BLaER1 treated with 17β-estradiol and CSF1 and Interleukin-3, amounts not matched to agents 10 nM and 100 nM (cell line): ENCODE results near the gene CEP112.
"Not testable (repeated sequence)": the region's sequence is repeated elsewhere in the genome, so short reads cannot be mapped to it uniquely, and the experiment has no call there.

Experiments used
- H3K27ac ChIP-seq, 11 experiments: shearing (Covaris generic); formaldehyde crosslinking; 2 replicates each; pipeline ENCODE4 v1.8.1; 2022
- H3K27me3 ChIP-seq, 11 experiments: shearing (Covaris generic); formaldehyde crosslinking; 2 replicates each; pipeline ENCODE4 v1.8.1; 2022
- H3K36me3 ChIP-seq, 11 experiments: shearing (Covaris generic); formaldehyde crosslinking; 2 replicates each; pipeline ENCODE4 v1.8.1; 2022
- H3K4me1 ChIP-seq, 10 experiments: shearing (Covaris generic); formaldehyde crosslinking; 2 replicates each; pipeline ENCODE4 v1.8.1; 2022
- H3K4me2 ChIP-seq, 11 experiments: shearing (Covaris generic); formaldehyde crosslinking; 2 replicates each; pipeline ENCODE4 v1.8.1; 2022
- H3K4me3 ChIP-seq, 10 experiments: shearing (Covaris generic); formaldehyde crosslinking; 2 replicates each; pipeline ENCODE4 v1.8.1; 2022
- H3K9ac ChIP-seq, 11 experiments: shearing (Covaris generic); formaldehyde crosslinking; 2 replicates each; pipeline ENCODE4 v1.8.1; 2022
- H3K9me3 ChIP-seq, 11 experiments: shearing (Covaris generic); formaldehyde crosslinking; replicated peaks in 1 of 11; 2 replicates each; pipeline ENCODE4 v1.8.1; 2022
- H4K20me1 ChIP-seq, 11 experiments: shearing (Covaris generic); formaldehyde crosslinking; 2 replicates each; pipeline ENCODE4 v1.8.1; 2022
- Cebpa-rat ChIP-seq, 11 experiments: shearing (Covaris generic); IDR thresholded peaks; 2 replicates each; pipeline ENCODE4 v1.8.1; 2022

The CEP112 gene

DNA sequence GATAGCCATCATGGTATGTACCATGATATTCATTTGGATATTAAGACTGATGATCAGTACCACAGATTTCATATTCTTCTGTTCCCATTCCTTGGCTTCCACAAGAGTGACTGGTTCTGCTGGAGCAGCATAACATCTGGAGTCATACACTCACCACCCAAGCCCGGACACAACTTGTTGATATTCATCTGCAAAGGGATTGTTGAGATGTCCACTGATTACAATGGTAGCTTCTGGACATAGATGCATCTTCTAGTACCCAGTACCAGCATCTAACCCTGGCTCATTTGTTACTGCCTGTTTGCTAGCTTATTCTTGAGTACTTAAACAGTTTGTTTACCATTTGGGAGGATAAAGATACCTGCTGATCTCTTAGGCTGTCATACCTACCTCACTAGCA lies 394.8 kb downstream of the CEP112 start:
- H3K27me3 ChIP-seq: no peaks in the 10 kb centered on the region
- H3K9me3 ChIP-seq: peaks cover 8 to 19% (median 16%) of the 10 kb centered on the region in 11 experiments
- H3K36me3 ChIP-seq: peaks cover 0 to 4% (median 0%) of the 10 kb centered on the region in 11 experiments; a peak in 1 of 22 replicates
- no peaks in the 10 kb centered on the region for H3K4me1 ChIP-seq
- no peaks in the 10 kb centered on the region for H4K20me1 ChIP-seq
- no peak overlapping the region for H3K27ac ChIP-seq
- H3K4me3 ChIP-seq: no peak overlapping the region
- no peak for TF ChIP-seq Cebpa-rat (IDR thresholded peaks at IDR 0.05)
- no peak overlapping the region for H3K9ac ChIP-seq
- H3K4me2 ChIP-seq: no peak overlapping the region

DNA sequence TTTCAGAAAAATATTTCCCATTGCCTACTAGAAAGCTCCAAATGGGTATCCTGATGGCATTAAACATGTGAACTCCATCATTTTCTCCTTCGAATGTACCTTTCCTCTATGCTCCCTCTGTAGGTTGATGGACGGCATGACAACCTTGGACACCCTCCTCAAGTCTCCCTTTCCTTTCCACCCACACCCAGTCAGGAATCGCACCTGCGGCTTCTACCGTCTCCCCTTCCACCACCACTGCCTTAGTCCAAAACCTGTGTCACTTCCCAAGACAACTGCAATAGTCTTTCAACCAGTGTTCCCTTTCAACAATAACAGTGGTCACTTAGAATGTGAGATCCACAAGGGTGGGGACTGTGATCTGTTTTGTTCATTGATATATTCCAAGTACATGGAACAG lies 397.4 kb downstream of the CEP112 start:
- Histone ChIP-seq H4K20me1 (no peaks in the 10 kb centered on the region), H3K9me3 (no peaks in the 10 kb centered on the region), H3K4me1 (no peaks in the 10 kb centered on the region), H3K27ac (no peak overlapping the region), H3K9ac (no peak overlapping the region), H3K27me3 (no peaks in the 10 kb centered on the region), H3K4me3 (no peak overlapping the region), H3K36me3 (no peaks in the 10 kb centered on the region), H3K4me2 (no peak overlapping the region)
- TF ChIP-seq Cebpa-rat (IDR thresholded peaks at IDR 0.05): no peak

DNA sequence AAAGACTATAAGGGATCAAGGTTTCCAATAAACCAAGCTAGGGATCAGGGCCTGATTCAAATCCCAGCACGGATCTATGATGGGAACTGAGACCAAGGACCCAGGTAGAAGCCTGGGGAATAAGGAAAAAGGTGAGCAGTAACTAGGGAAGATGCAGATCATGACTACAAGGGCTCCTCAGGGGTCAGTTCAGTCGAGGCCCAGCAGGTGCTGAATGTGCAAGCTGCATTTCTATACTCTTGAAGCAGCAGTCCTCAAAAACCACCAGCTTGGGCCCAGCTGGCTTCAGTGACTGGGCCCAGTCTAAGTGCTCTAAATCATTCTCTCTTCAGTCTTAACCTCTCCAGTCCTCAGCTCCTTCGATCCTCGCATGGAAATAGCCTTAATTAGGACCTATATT lies 401.7 kb downstream of the CEP112 start:
- H3K9ac ChIP-seq: no peak overlapping the region
- H3K36me3 ChIP-seq: no peaks in the 10 kb centered on the region
- no peaks in the 10 kb centered on the region for H4K20me1 ChIP-seq
- TF ChIP-seq Cebpa-rat (IDR thresholded peaks at IDR 0.05): no peak
- no peaks in the 10 kb centered on the region for H3K27me3 ChIP-seq
- H3K27ac ChIP-seq: no peak overlapping the region
- no peak overlapping the region for H3K4me2 ChIP-seq
- H3K4me3 ChIP-seq: no peak overlapping the region
- peaks cover 0 to 7% (median 2%) of the 10 kb centered on the region in 10 experiments; a peak in 11 of 20 replicates for H3K4me1 ChIP-seq
- no peaks in the 10 kb centered on the region for H3K9me3 ChIP-seq

DNA sequence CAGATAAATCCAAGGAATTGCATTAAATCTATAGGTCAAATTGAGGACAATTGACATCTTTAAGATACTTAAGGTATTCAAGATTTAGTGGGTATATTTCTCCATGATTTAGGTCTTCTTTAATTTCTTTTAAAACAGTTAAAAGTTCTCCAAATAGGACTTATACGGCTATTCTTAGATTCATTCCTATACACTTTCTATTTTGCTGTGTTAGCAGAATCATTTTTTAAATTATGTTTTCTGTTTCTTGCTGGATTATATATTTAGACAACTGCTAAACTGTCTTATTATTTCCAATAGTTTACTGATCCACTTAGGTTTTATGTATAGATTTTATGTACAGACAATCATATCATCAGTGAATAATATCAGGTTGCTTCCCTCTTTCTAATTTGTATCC lies 404.4 kb downstream of the CEP112 start:
- H3K27me3 ChIP-seq: no peaks in the 10 kb centered on the region
- peaks cover 0 to 21% (median 8%) of the 10 kb centered on the region in 10 experiments; a peak in 11 of 20 replicates for H3K4me1 ChIP-seq
- no peaks in the 10 kb centered on the region for H3K36me3 ChIP-seq
- TF ChIP-seq Cebpa-rat (IDR thresholded peaks at IDR 0.05): no peak
- H3K4me3 ChIP-seq: no peak overlapping the region
- H3K27ac ChIP-seq: no peak overlapping the region
- H3K9me3 ChIP-seq: peaks cover 0 to 2% (median under 1%) of the 10 kb centered on the region in 11 experiments; a peak in 2 of 22 replicates
- no peak overlapping the region for H3K9ac ChIP-seq
- no peak overlapping the region for H3K4me2 ChIP-seq
- H4K20me1 ChIP-seq: no peaks in the 10 kb centered on the region

DNA sequence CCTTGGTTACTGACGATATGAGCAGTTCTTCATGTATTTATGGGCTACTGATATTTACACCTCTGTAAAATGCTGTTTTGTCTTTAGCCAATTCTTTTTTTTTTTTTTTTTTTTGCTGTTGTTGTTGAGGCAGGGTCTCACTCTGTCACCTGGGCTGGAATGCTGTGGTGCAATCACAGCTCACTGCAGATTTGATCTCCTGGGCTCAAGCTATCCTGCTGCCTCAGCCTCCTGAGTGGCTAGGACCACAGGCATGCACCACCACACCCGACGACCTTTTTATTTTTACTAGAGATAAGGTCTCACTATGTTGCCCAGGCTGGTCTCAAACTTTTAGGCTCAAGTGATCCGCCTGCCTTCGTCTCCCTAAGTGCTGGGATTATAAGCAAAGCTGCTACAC lies 405.5 kb downstream of the CEP112 start:
- no peak overlapping the region for H3K4me3 ChIP-seq

DNA sequence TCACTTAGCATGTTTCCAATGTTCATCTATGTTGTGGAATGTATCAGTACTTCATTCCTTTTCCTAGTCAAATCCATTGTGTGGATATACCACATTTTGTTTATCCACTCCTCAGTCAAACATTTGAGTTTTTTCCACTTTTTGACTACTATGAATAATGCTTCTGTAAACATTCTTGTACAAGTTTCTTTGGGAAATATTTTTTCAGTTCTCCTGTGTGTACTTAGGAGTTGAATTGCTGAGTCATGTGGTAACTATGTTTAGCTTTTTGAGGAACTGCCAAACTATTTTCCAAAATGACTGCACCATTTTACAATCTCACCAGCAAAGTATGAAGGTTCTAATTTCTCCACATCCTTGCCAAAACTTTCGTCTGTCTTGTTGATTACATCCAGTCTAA lies 406.8 kb downstream of the CEP112 start:
- Histone ChIP-seq H3K36me3 (no peaks in the 10 kb centered on the region), H3K27me3 (no peaks in the 10 kb centered on the region), H3K4me2 (peak overlapping the region in 7 of 11 experiments; percentile 10 to 69 (median 41); a peak in 10 of 22 replicates), H3K4me1 (peaks cover 0 to 21% (median 8%) of the 10 kb centered on the region in 10 experiments; a peak in 11 of 20 replicates), H3K27ac (peak overlapping the region in 5 of 11 experiments; percentile 6 to 43 (median 11); a peak in 4 of 22 replicates), H3K9ac (no peak overlapping the region), H4K20me1 (no peaks in the 10 kb centered on the region), H3K4me3 (no peak overlapping the region), H3K9me3 (peaks cover 0 to 15% (median 7%) of the 10 kb centered on the region in 11 experiments; a peak in 8 of 22 replicates)
- no peak for TF ChIP-seq Cebpa-rat (IDR thresholded peaks at IDR 0.05)

More for the DNA sequence above, 405.5 kb downstream of the CEP112 start:
- H3K4me1 ChIP-seq: peaks cover 0 to 21% (median 8%) of the 10 kb centered on the region in 10 experiments; a peak in 11 of 20 replicates
- H4K20me1 ChIP-seq: no peaks in the 10 kb centered on the region
- H3K9me3 ChIP-seq: peaks cover 0 to 12% (median 6%) of the 10 kb centered on the region in 11 experiments; a peak in 8 of 22 replicates
- no peak overlapping the region for H3K9ac ChIP-seq
- no peak overlapping the region for H3K4me2 ChIP-seq
- TF ChIP-seq Cebpa-rat (IDR thresholded peaks at IDR 0.05): no peak
- no peaks in the 10 kb centered on the region for H3K36me3 ChIP-seq
- H3K27ac ChIP-seq: no peak overlapping the region
- H3K27me3 ChIP-seq: no peaks in the 10 kb centered on the region

DNA sequence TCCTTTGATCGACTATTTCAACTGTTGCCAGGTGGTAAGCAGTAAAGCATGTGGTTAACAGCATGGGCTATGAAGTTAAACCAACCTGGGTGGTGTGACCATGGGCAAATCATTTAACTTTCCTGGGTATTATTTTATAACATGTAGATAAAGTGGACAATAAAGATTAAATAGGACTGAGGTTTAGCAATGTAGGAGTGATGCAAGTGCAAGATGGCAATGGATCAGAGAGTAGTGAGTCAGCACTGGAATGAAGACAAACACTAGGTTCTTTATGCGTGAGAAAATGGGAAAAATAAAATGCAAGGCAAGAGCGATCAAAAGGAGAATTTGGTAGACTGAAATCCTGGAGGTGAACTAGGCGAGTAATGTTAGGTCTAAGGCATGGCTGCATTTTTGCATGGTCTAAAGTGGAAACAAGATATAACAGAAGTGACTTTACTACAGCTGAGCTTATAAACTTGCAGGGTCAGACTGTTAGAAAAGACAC lies 408.0 kb downstream of the CEP112 start:
- H3K27me3 ChIP-seq: no peaks in the 10 kb centered on the region
- H4K20me1 ChIP-seq: no peaks in the 10 kb centered on the region
- H3K27ac ChIP-seq: no peak overlapping the region; a peak in 1 of 22 replicates
- H3K9me3 ChIP-seq: peaks cover 0 to 15% (median 7%) of the 10 kb centered on the region in 11 experiments; a peak in 8 of 22 replicates
- H3K4me2 ChIP-seq: peak overlapping the region in 2 of 11 experiments; percentile 45 to 69; a peak in 2 of 22 replicates
- peaks cover 0 to 21% (median 8%) of the 10 kb centered on the region in 10 experiments; a peak in 11 of 20 replicates for H3K4me1 ChIP-seq
- no peak for TF ChIP-seq Cebpa-rat (IDR thresholded peaks at IDR 0.05)
- H3K9ac ChIP-seq: no peak overlapping the region
- no peaks in the 10 kb centered on the region for H3K36me3 ChIP-seq
- H3K4me3 ChIP-seq: no peak overlapping the region

DNA sequence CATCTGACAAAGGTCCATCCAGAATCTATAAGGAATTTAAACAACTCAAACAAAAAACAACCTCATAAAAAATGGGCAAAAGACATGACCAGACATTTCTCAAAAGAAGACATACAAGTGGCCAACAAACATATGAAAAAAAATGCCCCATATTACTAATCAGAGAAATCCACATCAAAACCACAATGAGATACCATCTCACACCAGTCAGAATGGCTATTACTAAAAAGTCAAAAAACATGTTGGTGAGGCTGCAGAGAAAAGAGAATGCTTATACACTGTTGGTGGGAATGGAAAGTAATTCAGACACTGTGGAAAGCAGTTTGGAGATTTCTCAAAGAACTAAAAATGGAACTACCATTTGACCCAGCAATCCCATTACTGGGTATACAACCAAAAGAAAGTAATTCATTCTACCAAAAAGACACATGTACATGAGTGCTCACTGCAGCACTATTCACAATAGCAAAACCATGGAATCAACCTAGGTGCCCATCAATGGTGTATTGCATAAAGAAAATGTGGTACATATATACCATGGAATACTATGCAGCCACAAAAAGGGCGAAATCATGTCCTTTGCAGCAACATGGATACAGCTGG lies 409.7 kb downstream of the CEP112 start:
- not testable (repeated sequence) for H3K4me2 ChIP-seq, H3K36me3 ChIP-seq, H3K27me3 ChIP-seq, H4K20me1 ChIP-seq, H3K9ac ChIP-seq, H3K27ac ChIP-seq, H3K4me3 ChIP-seq
- Histone ChIP-seq H3K9me3 (peaks cover 0 to 15% (median 7%) of the 10 kb centered on the region in 11 experiments; a peak in 8 of 22 replicates), H3K4me1 (peaks cover 0 to 21% (median 8%) of the 10 kb centered on the region in 10 experiments; a peak in 11 of 20 replicates)

DNA sequence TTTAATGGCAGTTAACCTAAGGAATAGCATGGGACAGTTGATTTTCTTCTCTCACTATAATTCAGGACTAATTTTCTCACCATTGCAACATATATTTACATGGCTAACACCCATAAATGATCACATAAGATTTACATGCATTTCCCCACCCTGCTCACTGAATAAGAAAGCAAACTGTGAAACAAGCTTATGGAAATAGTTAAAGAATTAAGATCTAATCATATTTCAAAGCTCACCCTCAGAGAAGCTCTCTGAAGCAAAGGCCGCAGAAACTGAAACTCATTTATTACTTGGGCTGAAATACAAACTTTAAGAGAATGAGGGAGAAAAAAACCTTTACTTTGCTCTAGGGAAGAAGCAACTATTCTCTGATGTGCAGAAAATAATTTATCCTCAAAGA lies 411.8 kb downstream of the CEP112 start:
- Histone ChIP-seq H3K36me3 (no peaks in the 10 kb centered on the region), H3K9ac (no peak overlapping the region), H3K4me3 (no peak overlapping the region), H4K20me1 (no peaks in the 10 kb centered on the region), H3K4me2 (no peak overlapping the region), H3K27me3 (no peaks in the 10 kb centered on the region), H3K4me1 (peaks cover 7 to 19% (median 13%) of the 10 kb centered on the region in 10 experiments), H3K9me3 (peaks cover 0 to 15% (median 7%) of the 10 kb centered on the region in 11 experiments; a peak in 8 of 22 replicates), H3K27ac (no peak overlapping the region)
- TF ChIP-seq Cebpa-rat (IDR thresholded peaks at IDR 0.05): no peak
